T1000 (cell line): Measurements from ENCODE around the gene GARIN6.
"Not testable (repeated sequence)": the region's sequence is repeated elsewhere in the genome, so short reads cannot be mapped to it uniquely, and the experiment has no call there.

Source experiments
- DNase-seq: peaks from one replicate; lab custom pipeline; 2025; ENCODE audit warnings: mixed read lengths; lab: John Stamatoyannopoulos, UW

The GARIN6 gene

GRCh38 chr12:99647453-99647852 is at the start of gene GARIN6:
Gene GARIN6 (plus strand): TSS chr12:99647753. CDS start chr12:99648175, 422 bp downstream.
- no peak for DNase-seq

- DNase-seq, result no peak
These were observed 48.8 kb upstream of the GARIN6 start for GRCh38 chr12:99598785-99599184.

DNA sequence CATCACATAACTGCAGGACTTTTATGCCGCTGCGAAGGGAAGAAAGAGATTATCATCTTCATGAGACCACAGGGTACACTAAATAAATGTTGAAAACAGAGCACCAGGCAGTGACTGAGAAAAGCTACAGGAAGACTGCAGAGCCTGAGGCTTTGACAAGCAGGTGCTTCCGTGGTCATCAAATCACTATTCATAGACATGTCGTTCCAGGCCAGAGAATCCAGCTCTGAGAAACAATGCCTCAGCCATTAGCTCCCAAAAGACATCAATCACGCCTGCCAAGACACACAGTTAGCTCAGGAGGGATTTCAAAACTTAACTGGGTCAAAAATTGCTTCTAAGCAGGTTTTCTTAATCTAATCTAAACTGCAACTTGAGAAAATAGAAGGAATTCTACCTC is 47.2 kb upstream of the GARIN6 start:
- DNase-seq, result no peak

GRCh38 chr12:99609455-99610181 is 37.9 kb upstream of the GARIN6 start:
- DNase-seq, result no peak

DNA sequence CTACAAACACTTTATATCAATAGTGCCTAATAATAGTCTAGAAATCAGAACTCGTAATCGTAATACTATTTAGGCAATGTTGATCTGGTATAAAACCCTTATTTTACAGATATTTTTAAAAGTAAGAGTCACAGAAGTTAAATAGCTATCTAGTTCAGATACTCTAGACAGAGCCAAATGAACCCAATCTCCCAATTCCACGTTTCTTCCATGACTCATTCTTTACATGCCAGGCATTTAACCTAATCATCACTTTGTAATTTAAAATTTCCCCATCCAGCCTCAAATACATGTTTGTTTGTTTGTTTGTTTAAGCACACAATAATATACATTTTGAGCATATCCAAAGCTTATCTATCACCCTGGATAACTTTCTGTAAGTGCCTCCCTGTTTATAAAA is 36.4 kb upstream of the GARIN6 start:
- no peak for DNase-seq

DNA sequence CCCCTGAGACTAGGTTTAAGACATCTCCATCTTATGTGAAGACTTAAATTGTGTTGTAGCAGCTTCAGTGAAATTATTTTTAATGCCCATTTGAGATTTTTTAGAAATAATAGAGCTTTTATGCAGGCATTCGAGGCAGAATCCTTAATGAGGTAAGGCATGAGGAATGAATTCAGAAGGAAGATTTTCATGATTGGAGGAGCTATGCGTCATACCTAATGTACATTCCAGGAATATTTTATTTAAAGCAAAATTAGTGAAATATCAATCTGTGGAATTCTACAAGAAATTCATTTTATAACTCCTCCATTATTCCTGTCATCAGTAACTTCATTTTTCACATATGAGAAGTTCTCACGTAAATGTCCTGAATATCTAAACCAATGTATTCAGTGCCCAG is 36.0 kb upstream of the GARIN6 start:
- no peak for DNase-seq

DNA sequence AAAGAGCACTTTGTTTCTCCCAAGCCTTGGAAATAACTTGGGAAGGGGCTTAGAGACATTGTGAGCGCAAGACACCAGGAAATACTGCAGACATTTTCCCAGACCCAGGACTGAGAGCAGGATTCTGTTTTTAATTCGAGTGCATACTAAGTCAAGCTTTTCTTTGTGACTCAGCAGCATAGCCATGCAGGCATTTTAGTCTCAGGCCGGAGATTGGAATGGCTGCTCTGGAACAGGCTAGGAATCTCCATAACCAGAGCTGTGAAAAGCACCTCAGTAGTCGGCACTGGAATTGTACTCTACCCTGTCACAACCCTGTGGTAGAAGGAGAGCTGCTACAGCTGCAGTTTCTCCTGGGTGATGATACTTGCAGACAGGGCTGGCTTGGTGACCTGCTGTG is 28.9 kb upstream of the GARIN6 start:
- no peak for DNase-seq

DNA sequence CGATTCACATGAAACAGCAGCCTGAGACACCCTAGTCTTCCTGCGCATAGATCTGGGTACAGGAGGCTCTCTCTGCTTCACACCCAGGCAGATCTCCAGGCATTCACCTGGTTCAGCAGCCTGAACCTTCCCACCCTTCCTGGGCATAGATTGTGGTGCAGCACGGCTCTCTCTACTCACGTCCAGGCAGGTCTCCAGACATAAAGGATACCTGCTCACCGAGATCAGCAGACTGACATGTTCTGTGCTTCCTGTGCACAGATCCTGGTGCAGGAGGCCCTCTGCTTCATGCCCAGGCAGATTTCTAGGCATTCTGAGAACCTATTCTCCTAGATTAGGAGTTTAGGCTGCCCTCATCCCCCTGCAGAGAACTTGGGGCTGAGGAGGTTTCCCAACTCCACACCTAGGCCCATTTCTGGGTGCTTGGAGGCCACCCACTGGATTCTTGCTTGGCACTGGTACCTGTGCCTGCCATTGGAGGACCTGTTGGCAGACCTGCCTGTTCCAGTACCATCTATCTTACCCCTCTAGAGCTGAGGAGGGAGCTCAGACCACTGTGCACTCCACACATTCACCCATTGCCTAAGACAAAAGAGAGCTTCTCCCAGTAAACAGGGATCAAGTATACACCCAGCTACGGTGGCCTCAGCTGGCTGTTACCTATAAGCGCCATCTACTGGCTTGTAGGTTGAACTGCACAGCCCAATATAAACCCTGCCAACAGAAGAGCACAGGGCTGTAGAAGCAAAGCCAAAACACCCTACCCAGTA is 28.0 kb upstream of the GARIN6 start:
- no peak for DNase-seq

DNA sequence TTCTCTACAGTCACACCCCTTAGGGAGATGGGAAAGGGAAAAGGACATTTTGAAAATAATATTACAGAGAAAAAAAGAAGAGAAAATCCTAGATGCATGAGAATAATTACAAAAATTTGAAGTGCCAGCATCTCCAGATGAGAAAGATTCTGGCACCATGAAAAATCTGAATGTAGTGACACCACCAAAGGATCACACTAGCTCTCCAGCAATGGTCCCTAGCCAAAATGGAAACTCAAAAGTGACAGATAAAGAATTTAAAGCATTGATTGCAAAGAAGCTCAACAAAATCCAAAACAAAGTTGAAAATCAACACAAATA is 27.4 kb upstream of the GARIN6 start:
- DNase-seq, result no peak

- not testable (repeated sequence) for DNase-seq
These were observed 23.0 kb upstream of the GARIN6 start for GRCh38 chr12:99624591-99624990.

- DNase-seq, result no peak
These were observed 20.1 kb upstream of the GARIN6 start for GRCh38 chr12:99627459-99627858.

DNA sequence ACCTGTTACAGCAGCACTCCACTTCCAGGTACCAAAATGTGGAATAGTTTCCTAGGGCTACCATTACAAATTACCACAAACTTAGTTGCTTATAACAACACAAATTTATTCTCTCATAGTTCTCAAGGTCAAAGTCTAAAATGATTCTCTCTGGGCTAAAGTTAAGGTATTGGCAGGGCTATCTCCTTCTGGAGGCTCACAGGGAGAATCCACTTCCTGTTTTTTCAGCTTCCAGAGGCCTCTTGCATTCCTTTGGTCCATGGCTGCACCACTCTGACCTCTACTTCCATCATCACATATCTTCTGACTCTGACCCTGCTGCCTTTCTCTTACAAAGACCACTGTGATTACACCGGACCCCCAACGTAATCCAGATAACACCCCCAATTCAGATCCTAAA is 2.9 kb upstream of the GARIN6 start:
- DNase-seq, result no peak

GRCh38 chr12:99648183-99648582 is 630 bp downstream of the GARIN6 start:
- DNase-seq, result no peak

- no peak for DNase-seq
These were observed 2.0 kb downstream of the GARIN6 start for GRCh38 chr12:99649551-99649950.

- no peak for DNase-seq
These were observed 11.3 kb downstream of the GARIN6 start for GRCh38 chr12:99658671-99659349.

DNA sequence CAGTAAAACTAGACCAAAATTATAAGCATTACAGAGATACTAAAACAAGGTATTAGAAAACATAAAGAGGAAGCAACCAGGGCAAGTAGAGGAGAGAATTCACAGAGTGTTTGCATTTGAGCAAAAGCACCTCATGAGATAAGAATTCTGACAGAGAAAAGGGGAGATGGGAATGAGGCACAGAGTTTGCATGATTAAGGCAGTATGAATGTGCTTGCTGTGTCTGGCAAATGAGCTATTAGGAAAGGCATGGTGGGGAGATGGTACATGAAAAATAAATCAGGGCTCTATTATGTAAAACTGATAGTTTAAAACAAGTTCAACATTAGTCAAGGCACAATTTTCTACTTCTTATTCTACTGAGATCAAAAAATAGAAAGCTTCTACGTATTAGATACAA is 23.1 kb downstream of the GARIN6 start:
- no peak for DNase-seq

DNA sequence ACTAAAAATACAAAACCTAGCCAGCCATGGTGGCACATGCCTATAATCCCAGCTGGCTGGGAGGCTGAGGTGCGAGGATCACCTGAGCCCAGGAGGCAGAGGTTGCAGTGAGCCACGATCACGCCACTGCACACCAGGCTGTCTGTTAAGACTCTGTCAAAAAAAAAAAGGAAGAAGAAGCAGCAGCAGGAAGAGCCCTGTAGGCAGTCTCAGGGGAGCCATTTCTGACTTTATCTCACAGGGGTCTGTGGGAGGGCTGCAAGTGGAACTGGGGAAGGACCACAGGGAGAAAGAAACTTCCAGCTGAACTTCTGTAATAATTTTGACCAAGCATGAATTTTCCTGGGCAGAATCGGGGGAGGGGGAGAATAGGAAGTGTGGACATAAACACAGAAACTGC is 32.7 kb downstream of the GARIN6 start:
- DNase-seq, result no peak

- DNase-seq, result no peak
These were observed 38.6 kb downstream of the GARIN6 start for GRCh38 chr12:99686142-99686541.

- no peak for DNase-seq
These were observed 47.5 kb downstream of the GARIN6 start for GRCh38 chr12:99695050-99695449.
